ENCODE measurements around the gene EPN2. TPM values are rescaled to one million over a fixed set of nuclear protein-coding genes. Genes with fewer than 3 reads are reported as not detected.

The EPN2 gene
- total RNA-seq, 2 experiments from 2014 or later, result 9.0 to 12.0 TPM

DNA sequence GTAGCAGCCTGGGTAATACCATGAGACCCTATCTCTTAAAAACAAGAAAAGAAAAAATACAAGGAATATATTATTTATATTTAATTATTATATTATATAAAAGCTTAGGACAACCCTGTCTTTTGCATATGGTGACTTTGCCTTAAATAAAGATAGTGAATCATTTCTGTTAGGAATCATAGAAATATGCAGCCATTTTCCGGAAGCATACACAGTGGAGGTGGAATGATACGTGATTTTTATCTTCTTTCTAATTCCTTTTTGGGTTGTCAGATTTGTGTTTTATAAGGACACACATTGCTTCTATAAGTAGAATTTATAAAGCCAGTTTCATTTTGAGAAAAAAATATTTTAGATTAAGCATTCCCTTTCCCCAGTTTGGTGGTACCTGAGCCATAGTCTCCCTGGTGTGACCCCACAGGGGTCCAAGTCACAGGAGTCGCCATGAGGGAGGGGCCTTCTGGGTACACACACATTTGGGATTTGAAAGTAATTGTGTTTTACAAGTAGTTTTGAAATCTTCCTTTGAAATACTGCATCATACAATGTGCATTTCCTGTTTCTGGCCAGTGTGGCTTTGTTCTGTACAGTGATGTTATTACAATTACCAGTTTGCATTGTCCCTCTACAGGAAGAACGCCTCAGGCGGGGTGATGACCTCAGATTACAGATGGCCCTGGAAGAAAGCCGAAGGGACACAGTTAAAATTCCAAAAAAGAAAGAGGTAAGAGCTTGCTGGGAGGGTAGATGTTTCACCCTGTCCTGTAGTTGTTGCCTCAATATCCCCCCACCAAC is 74.5 kb downstream of the EPN2 start:
- no peaks in the 10 kb centered on the region for H3K9me3 Mint-ChIP-seq
- no peak overlapping the region for H3K4me3 Mint-ChIP-seq
- intact Hi-C loops (cut with micrococcal nuclease), result no loop called here
- ChIA-PET CTCF (interaction anchor here (1.3 kb wide), 1 partner anchor 10 kb away, joined by 3 read pairs; no protein-coding TSS in a partner anchor), POLR2A (no interaction called here)
- peaks cover 10% of the 10 kb centered on the region for H3K36me3 Mint-ChIP-seq
- no peak overlapping the region for H3K27ac Mint-ChIP-seq
- peaks cover 8% of the 10 kb centered on the region for H3K4me1 Mint-ChIP-seq (ENCODE audit: low read depth)
- peaks cover 26% of the 10 kb centered on the region for H3K27me3 Mint-ChIP-seq
- DNase-seq, result no peak

DNA sequence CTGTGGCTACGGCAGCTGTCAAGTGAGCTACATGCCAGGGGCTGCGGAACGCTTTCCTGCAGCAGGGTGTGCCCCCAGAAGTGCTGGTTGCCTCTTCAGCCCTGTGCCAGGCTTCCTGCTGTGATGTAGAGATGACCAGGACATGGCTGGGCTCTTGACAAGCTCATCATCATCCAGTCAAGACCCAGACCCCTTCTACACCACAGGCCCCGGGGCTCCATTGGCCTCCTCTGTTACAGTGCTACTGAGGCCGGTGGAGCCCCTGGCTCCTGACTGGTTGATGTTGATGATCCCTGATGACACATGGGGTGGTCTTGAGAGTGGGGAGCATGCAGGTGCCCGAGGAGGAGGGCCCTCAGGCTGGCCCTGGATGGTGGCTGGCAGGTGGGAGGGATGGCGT is 75.2 kb downstream of the EPN2 start:
- no peak for DNase-seq
- peaks cover 10% of the 10 kb centered on the region for H3K36me3 Mint-ChIP-seq
- CTCF ChIA-PET, result no interaction called here
- H3K9me3 Mint-ChIP-seq, result no peaks in the 10 kb centered on the region
- H3K4me3 Mint-ChIP-seq, result no peak overlapping the region
- H3K4me1 Mint-ChIP-seq (ENCODE audit: low read depth), result peaks cover 4% of the 10 kb centered on the region
- peaks cover 25% of the 10 kb centered on the region for H3K27me3 Mint-ChIP-seq
- POLR2A ChIA-PET, result no interaction called here
- no peak overlapping the region for H3K27ac Mint-ChIP-seq
- intact Hi-C loops (cut with micrococcal nuclease), result no loop called here

DNA sequence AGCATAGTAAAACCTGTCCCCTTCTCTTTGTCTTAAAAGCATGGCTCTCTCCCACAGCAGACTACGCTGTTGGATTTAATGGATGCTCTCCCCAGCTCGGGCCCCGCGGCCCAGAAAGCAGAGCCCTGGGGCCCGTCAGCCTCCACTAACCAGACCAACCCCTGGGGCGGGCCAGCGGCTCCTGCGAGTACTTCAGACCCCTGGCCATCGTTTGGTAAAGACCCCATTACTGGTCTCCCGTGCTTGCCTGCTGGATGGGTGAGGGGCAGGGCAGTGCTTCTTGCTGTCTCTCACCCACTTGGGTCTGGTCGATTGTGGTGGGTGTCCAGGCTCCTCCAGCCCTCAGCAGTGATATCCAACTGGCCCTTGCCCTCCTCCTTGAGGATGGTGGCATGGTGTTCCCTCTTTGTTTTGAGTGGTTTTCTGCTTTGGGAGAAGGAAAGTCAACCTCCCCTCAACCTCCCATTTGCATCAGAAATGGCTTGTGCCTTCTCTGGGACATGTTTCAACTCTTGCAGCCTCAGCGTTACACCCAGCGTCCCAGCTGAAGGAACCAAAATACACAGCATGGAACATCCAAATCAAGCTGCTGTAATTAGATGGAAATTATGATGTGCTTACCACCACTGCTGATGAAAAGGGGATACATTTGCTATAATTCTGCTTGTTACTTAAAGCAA is 76.0 kb downstream of the EPN2 start:
- DNase-seq, result no peak
- H3K36me3 Mint-ChIP-seq, result peaks cover 10% of the 10 kb centered on the region
- intact Hi-C loops (cut with micrococcal nuclease), result no loop called here
- no peak overlapping the region for H3K4me3 Mint-ChIP-seq
- no peaks in the 10 kb centered on the region for H3K4me1 Mint-ChIP-seq (ENCODE audit: low read depth)
- no peaks in the 10 kb centered on the region for H3K9me3 Mint-ChIP-seq
- CTCF ChIA-PET, result no interaction called here
- H3K27me3 Mint-ChIP-seq, result peaks cover 20% of the 10 kb centered on the region
- no peak overlapping the region for H3K27ac Mint-ChIP-seq
- POLR2A ChIA-PET, result interaction anchor here (0.6 kb wide), 1 partner anchor 506 kb away, joined by 3 read pairs; no protein-coding TSS in a partner anchor

DNA sequence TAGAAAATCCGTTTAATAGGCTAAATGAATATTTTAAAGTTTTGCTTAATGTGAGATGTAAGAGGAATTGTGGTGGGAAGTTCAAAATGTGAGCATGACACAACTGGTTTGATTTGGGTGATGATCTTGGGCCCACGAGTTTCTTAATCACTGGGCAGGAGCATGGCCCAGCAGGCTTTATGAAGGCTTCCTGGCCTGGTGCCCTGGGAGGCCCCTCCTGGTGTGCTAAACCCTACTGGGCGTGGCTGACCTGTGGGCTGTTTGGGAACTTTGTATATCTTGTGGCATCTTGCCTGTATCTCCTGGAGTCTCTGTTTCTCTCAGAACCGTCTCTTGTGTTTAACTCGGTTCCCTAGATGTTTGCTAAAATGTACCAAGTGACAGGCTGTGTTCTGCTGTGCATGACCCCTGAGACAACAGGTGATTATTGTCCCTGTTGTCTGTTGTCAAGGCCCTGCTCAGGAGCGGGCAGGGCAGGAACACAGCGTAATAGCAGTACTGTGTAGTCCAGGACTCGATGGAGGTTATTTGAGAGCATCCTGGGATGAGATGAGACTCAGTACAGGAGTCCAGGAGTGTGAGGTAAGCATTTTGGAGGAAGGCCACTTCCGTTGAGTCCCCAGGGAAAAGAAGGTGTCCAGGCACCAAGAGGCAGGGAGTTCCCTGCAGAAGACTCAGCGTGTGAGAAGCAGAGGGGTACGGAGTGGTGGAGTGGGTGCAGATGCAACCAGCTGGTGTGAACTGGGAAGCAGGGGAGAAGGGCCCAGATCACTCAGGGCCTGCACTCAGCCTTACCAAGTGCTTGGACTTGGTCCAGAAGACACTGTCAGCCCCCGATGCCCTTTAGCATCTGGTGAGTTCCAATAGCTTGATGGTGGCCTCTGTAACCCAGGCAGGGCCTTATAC is 76.8 kb downstream of the EPN2 start:
- no peak overlapping the region for H3K4me3 Mint-ChIP-seq
- no peak for DNase-seq
- H3K27ac Mint-ChIP-seq, result no peak overlapping the region
- H3K36me3 Mint-ChIP-seq, result peaks cover 10% of the 10 kb centered on the region
- H3K9me3 Mint-ChIP-seq, result no peaks in the 10 kb centered on the region
- CTCF ChIA-PET, result no interaction called here
- intact Hi-C loops (cut with micrococcal nuclease), result no loop called here
- peaks cover 14% of the 10 kb centered on the region for H3K27me3 Mint-ChIP-seq
- no peaks in the 10 kb centered on the region for H3K4me1 Mint-ChIP-seq (ENCODE audit: low read depth)
- POLR2A ChIA-PET, result no interaction called here

DNA sequence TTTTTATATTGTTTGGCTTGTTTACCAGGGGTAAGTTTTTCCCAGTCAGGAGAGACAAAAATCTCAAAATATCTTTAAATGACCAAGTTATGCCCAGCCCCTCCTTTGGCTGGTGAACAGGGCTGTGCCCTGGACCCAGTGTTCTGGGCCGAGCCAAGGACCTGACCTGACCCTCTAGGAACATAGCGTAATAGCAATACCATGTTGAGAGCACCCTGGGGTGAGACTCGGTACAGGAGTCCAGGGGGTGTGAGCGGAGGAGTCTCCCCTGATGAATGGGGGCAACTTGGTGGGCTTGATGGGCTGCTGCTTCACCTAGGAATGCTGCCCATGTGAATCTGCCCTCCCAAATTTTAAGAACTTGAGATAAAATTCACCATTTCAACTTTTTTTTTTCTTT is 77.9 kb downstream of the EPN2 start:
- DNase-seq, result no peak
- no peak overlapping the region for H3K4me3 Mint-ChIP-seq
- H3K27me3 Mint-ChIP-seq, result peaks cover 7% of the 10 kb centered on the region
- peaks cover 10% of the 10 kb centered on the region for H3K36me3 Mint-ChIP-seq
- intact Hi-C loops (cut with micrococcal nuclease), result no loop called here
- no peak overlapping the region for H3K27ac Mint-ChIP-seq
- H3K9me3 Mint-ChIP-seq, result no peaks in the 10 kb centered on the region
- ChIA-PET POLR2A (no interaction called here), CTCF (no interaction called here)
- H3K4me1 Mint-ChIP-seq (ENCODE audit: low read depth), result no peaks in the 10 kb centered on the region

DNA sequence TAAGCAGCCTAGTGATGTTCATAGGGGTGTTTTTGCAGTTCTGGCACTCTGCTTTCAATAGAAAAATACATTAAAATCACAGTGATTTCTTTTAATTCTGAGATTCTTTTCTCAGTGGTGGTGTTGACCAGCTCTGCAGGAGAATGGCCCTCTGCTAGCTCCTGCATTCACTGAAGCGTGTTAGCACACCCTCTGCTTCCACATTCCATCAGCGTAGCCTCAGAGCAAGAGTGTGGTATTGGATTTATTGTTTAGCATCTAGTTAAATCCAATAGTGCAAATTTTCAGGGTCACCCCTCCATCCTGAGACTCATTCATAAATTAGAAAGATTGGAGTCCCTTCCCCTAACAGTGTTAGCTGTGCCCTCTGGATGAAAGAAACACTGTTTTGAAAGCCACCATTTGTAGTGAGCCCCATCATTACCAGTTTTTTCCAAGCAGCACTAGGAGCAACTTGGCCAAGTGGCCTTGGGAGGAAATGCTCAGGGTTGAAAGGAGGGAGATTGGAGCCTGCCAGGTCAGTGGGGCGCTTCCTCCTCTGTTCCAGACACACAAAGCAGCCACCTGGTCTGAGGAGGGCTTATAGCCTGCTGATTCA is 79.7 kb downstream of the EPN2 start:
- POLR2A ChIA-PET, result interaction anchor here (0.5 kb wide), 1 partner anchor 80 kb away, joined by 3 read pairs; no protein-coding TSS in a partner anchor
- Mint-ChIP-seq H3K4me3 (no peak overlapping the region), H3K4me1 (ENCODE audit: low read depth) (no peaks in the 10 kb centered on the region), H3K27ac (no peak overlapping the region), H3K27me3 (peaks cover 4% of the 10 kb centered on the region), H3K36me3 (peaks cover 10% of the 10 kb centered on the region), H3K9me3 (no peaks in the 10 kb centered on the region)
- intact Hi-C loops (cut with micrococcal nuclease), result no loop called here
- no peak for DNase-seq
- CTCF ChIA-PET, result interaction anchor here (0.8 kb wide), 1 partner anchor 21 kb away, joined by 3 read pairs; no protein-coding TSS in a partner anchor

GRCh38 chr17:19317359-19318095 is 80.4 kb downstream of the EPN2 start:
- Mint-ChIP-seq H3K4me1 (ENCODE audit: low read depth) (no peaks in the 10 kb centered on the region), H3K36me3 (peaks cover 8% of the 10 kb centered on the region), H3K27ac (no peak overlapping the region), H3K9me3 (no peaks in the 10 kb centered on the region), H3K4me3 (no peak overlapping the region), H3K27me3 (peaks cover 4% of the 10 kb centered on the region)
- no peak for DNase-seq
- intact Hi-C loops (cut with micrococcal nuclease), result no loop called here
- POLR2A ChIA-PET, result no interaction called here
- CTCF ChIA-PET, result no interaction called here

GRCh38 chr17:19318611-19319010 is 81.4 kb downstream of the EPN2 start:
- H3K4me1 Mint-ChIP-seq (ENCODE audit: low read depth), result no peaks in the 10 kb centered on the region
- intact Hi-C loops (cut with micrococcal nuclease), result no loop called here
- peaks cover 2% of the 10 kb centered on the region for H3K36me3 Mint-ChIP-seq
- DNase-seq, result no peak
- H3K27me3 Mint-ChIP-seq, result peaks cover 4% of the 10 kb centered on the region
- no peak overlapping the region for H3K4me3 Mint-ChIP-seq
- CTCF ChIA-PET, result interaction anchor here (2.1 kb wide), 1 partner anchor 19 kb away, joined by 5 read pairs; no protein-coding TSS in a partner anchor
- no peaks in the 10 kb centered on the region for H3K9me3 Mint-ChIP-seq
- H3K27ac Mint-ChIP-seq, result no peak overlapping the region
- POLR2A ChIA-PET, result no interaction called here

GRCh38 chr17:19319771-19320505 is 82.8 kb downstream of the EPN2 start:
- Mint-ChIP-seq H3K4me1 (ENCODE audit: low read depth) (no peaks in the 10 kb centered on the region), H3K27ac (no peak overlapping the region), H3K9me3 (peaks cover under 1% of the 10 kb centered on the region), H3K36me3 (no peaks in the 10 kb centered on the region), H3K4me3 (no peak overlapping the region), H3K27me3 (peaks cover 2% of the 10 kb centered on the region)
- ChIA-PET POLR2A (no interaction called here), CTCF (interaction anchor here (2.1 kb wide), 1 partner anchor 18 kb away, joined by 5 read pairs; no protein-coding TSS in a partner anchor)
- intact Hi-C loops (cut with micrococcal nuclease), result no loop called here
- DNase-seq, result no peak

- intact Hi-C loops (cut with micrococcal nuclease), result no loop called here
- peaks cover 2% of the 10 kb centered on the region for H3K36me3 Mint-ChIP-seq
- H3K9me3 Mint-ChIP-seq, result peaks cover 9% of the 10 kb centered on the region
- H3K4me1 Mint-ChIP-seq (ENCODE audit: low read depth), result no peaks in the 10 kb centered on the region
- ChIA-PET POLR2A (no interaction called here), CTCF (interaction anchor here (1.4 kb wide), 1 partner anchor 10 kb away, joined by 3 read pairs; no protein-coding TSS in a partner anchor)
- no peak overlapping the region for H3K4me3 Mint-ChIP-seq
- H3K27me3 Mint-ChIP-seq, result peaks cover 4% of the 10 kb centered on the region
- no peak for DNase-seq
- H3K27ac Mint-ChIP-seq, result no peak overlapping the region
Measured at GRCh38 chr17:19320876-19321275, 83.7 kb downstream of the EPN2 start.

Data from activated CD4-positive, alpha-beta memory T cell treated with anti-CD3 and anti-CD28 coated beads for 36 hours (primary cell).